ENCODE results near the gene HAGHL.

The HAGHL gene

GRCh38 chr16:726438-727290, at the start of gene HAGHL, which contains the start of gene CCDC78:
Gene HAGHL, plus strand, starts transcription at chr16:727106. Its CDS starts 404 bp downstream, at chr16:727510.
Gene CCDC78, minus strand, starts transcription at chr16:726443. Its CDS starts 76 bp downstream, at chr16:726367.
- Histone ChIP-seq H3K4me1 (ENCODE audit: insufficient read depth, low read length, severe bottlenecking) (peaks cover 34% of the 10 kb centered on the region), H3K9me3 (ENCODE audit: low read length) (no peaks in the 10 kb centered on the region), H2AFZ (ENCODE audit: low read length) (no peak within 1 kb of the TSS), H3K4me3 (ENCODE audit: low read depth, low read length, poor library complexity, severe bottlenecking) (peak within 1 kb of the TSS; percentile 93), H4K20me1 (ENCODE audit: insufficient read depth, low read length) (no peaks in the 10 kb centered on the region), H3K79me2 (ENCODE audit: insufficient read depth, low read length) (no peaks in the 10 kb centered on the region), H3K9ac (ENCODE audit: low read length) (peak within 1 kb of the TSS; percentile 92), H3K27me3 (ENCODE audit: insufficient read depth, low read length) (no peaks in the 10 kb centered on the region), H3K4me2 (ENCODE audit: low read length) (peak within 1 kb of the TSS; percentile 95), H3F3A (ENCODE audit: insufficient read depth, low read length) (peaks cover 4% of the 10 kb centered on the region; the same call in 1 of the 2 replicates), H3K27ac (ENCODE audit: low read depth, low read length, poor library complexity, severe bottlenecking) (peak within 1 kb of the TSS; percentile 33), H3K36me3 (ENCODE audit: insufficient read depth, low read length) (peaks cover 25% of the 10 kb centered on the region), H3K9me2 (ENCODE audit: low read depth, low read length) (no peaks in the 10 kb centered on the region)
- no peak for TF ChIP-seq EZH2 (IDR thresholded peaks at IDR 0.05; ENCODE audit: borderline replicate concordance, low read length)
- TF ChIP-seq, protein P1, sequence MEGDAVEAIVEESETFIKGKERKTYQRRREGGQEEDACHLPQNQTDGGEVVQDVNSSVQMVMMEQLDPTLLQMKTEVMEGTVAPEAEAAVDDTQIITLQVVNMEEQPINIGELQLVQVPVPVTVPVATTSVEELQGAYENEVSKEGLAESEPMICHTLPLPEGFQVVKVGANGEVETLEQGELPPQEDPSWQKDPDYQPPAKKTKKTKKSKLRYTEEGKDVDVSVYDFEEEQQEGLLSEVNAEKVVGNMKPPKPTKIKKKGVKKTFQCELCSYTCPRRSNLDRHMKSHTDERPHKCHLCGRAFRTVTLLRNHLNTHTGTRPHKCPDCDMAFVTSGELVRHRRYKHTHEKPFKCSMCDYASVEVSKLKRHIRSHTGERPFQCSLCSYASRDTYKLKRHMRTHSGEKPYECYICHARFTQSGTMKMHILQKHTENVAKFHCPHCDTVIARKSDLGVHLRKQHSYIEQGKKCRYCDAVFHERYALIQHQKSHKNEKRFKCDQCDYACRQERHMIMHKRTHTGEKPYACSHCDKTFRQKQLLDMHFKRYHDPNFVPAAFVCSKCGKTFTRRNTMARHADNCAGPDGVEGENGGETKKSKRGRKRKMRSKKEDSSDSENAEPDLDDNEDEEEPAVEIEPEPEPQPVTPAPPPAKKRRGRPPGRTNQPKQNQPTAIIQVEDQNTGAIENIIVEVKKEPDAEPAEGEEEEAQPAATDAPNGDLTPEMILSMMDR (IDR thresholded peaks at IDR 0.05; ENCODE audit: low read length): no peak

DNA sequence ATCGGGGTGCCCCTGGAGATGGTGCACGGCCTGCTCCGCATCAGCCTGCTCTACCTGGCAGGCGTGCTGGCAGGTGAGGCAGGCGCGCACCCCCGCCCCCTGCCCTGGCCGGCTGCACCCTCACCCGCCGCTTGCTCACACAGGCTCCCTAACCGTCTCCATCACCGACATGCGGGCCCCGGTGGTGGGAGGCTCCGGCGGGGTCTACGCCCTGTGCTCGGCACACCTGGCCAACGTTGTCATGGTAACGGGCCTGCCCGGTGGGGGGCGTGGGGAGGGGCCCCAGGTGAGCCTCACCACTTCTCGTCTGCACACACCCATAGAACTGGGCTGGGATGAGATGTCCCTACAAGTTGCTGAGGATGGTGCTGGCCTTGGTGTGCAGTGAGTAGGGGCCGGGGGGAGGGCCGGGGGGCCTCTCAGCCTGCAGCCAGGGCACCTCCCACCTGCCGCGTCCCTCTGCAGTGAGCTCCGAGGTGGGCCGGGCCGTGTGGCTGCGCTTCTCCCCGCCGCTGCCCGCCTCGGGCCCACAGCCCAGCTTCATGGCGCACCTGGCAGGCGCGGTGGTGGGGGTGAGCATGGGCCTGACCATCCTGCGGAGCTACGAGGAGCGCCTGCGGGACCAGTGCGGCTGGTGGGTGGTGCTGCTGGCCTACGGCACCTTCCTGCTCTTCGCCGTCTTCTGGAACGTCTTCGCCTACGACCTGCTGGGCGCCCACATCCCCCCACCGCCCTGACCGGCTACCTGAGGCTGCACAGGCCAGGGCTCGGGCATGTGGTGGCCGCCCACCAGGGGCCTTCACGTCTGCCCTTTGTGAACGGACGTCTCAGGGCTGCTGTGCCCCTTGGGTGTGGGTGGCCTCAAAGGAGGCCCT, 49.4 kb upstream of the HAGHL start:
- Histone ChIP-seq H3K4me2 (ENCODE audit: low read length) (peak overlapping the region; percentile 18; the same call in 1 of the 2 replicates), H3F3A (ENCODE audit: insufficient read depth, low read length) (no peaks in the 10 kb centered on the region), H4K20me1 (ENCODE audit: insufficient read depth, low read length) (no peaks in the 10 kb centered on the region), H3K27ac (ENCODE audit: low read depth, low read length, poor library complexity, severe bottlenecking) (no peak overlapping the region), H3K9ac (ENCODE audit: low read length) (no peak overlapping the region), H3K4me3 (ENCODE audit: low read depth, low read length, poor library complexity, severe bottlenecking) (no peak overlapping the region), H3K79me2 (ENCODE audit: insufficient read depth, low read length) (0 out of 2 replicates have a peak, but pooled peaks cover 8% of the 10 kb centered on the region), H2AFZ (ENCODE audit: low read length) (no peak overlapping the region), H3K36me3 (ENCODE audit: insufficient read depth, low read length) (peaks cover 37% of the 10 kb centered on the region), H3K4me1 (ENCODE audit: insufficient read depth, low read length, severe bottlenecking) (peaks cover 33% of the 10 kb centered on the region), H3K27me3 (ENCODE audit: insufficient read depth, low read length) (no peaks in the 10 kb centered on the region), H3K9me2 (ENCODE audit: low read depth, low read length) (no peaks in the 10 kb centered on the region), H3K9me3 (ENCODE audit: low read length) (no peaks in the 10 kb centered on the region)
- TF ChIP-seq, protein P1 (IDR thresholded peaks at IDR 0.05; ENCODE audit: low read length): no peak
- TF ChIP-seq EZH2 (IDR thresholded peaks at IDR 0.05; ENCODE audit: borderline replicate concordance, low read length): no peak

GRCh38 chr16:678209-678857, 48.6 kb upstream of the HAGHL start:
- Histone ChIP-seq H3K27ac (ENCODE audit: low read depth, low read length, poor library complexity, severe bottlenecking) (peak overlapping the region; percentile 27), H3K4me1 (ENCODE audit: insufficient read depth, low read length, severe bottlenecking) (peaks cover 41% of the 10 kb centered on the region), H3K4me3 (ENCODE audit: low read depth, low read length, poor library complexity, severe bottlenecking) (no peak overlapping the region), H3K27me3 (ENCODE audit: insufficient read depth, low read length) (no peaks in the 10 kb centered on the region), H3K79me2 (ENCODE audit: insufficient read depth, low read length) (0 out of 2 replicates have a peak, but pooled peaks cover 8% of the 10 kb centered on the region), H3K4me2 (ENCODE audit: low read length) (no peak overlapping the region), H2AFZ (ENCODE audit: low read length) (no peak overlapping the region), H4K20me1 (ENCODE audit: insufficient read depth, low read length) (no peaks in the 10 kb centered on the region), H3K9me2 (ENCODE audit: low read depth, low read length) (no peaks in the 10 kb centered on the region), H3K36me3 (ENCODE audit: insufficient read depth, low read length) (peaks cover 37% of the 10 kb centered on the region), H3K9me3 (ENCODE audit: low read length) (no peaks in the 10 kb centered on the region), H3F3A (ENCODE audit: insufficient read depth, low read length) (no peaks in the 10 kb centered on the region), H3K9ac (ENCODE audit: low read length) (no peak overlapping the region)
- TF ChIP-seq EZH2 (IDR thresholded peaks at IDR 0.05; ENCODE audit: borderline replicate concordance, low read length): no peak
- TF ChIP-seq, protein P1 (IDR thresholded peaks at IDR 0.05; ENCODE audit: low read length): no peak

Data from OCI-LY1 (cell line).